ENCODE measurements around the gene NR6A1. TPM values are rescaled to one million over a fixed set of nuclear protein-coding genes. Genes with fewer than 3 reads are reported as not detected.

NR6A1 gene
- total and polyA plus RNA-seq, 2 of the 13 experiments (the other 11 are each of a cell fraction or from before 2014, with no cell fraction given): 28.1 to 31.5 TPM

GRCh38 chr9:124771021-124771866 is at the start of gene NR6A1 (continued):
- TF ChIP-seq ZXDC (CRISPR knock-in tag; IDR thresholded peaks at IDR 0.05): 0 out of 2 replicates have a peak, but pooled peaks have one; percentile 31
- TF ChIP-seq ARID2 (CRISPR knock-in tag; IDR thresholded peaks at IDR 0.05; ENCODE audit: borderline replicate concordance): no peak
- no peak; the same call in 1 of the 2 replicates for TF ChIP-seq ZNF547 (CRISPR knock-in tag; IDR thresholded peaks at IDR 0.05)
- no peak for TF ChIP-seq SAFB2 (CRISPR knock-in tag; IDR thresholded peaks at IDR 0.05; ENCODE audit: borderline replicate concordance, low read depth)
- TF ChIP-seq ZMYM2 (CRISPR knock-in tag; IDR thresholded peaks at IDR 0.05): no peak
- no peak for TF ChIP-seq ZNF841 (CRISPR knock-in tag; IDR thresholded peaks at IDR 0.05; ENCODE audit: borderline replicate concordance)
- TF ChIP-seq ZNF256 (CRISPR knock-in tag; conservative IDR thresholded peaks at IDR 0.05): no peak
- no peak for TF ChIP-seq ZBTB34 (CRISPR knock-in tag; IDR thresholded peaks at IDR 0.05)
- no peak for TF ChIP-seq KIAA2018 (CRISPR knock-in tag; IDR thresholded peaks at IDR 0.05; ENCODE audit: borderline replicate concordance)
- no peak for TF ChIP-seq ZNF335 (CRISPR knock-in tag; IDR thresholded peaks at IDR 0.05)
- no peak for TF ChIP-seq HOXA9 (CRISPR knock-in tag; IDR thresholded peaks at IDR 0.05; ENCODE audit: borderline replicate concordance)
- TF ChIP-seq NFYC (CRISPR knock-in tag; IDR thresholded peaks at IDR 0.05): peak; percentile 57
- TF ChIP-seq RAD51 (IDR thresholded peaks at IDR 0.05; ENCODE audit: borderline replicate concordance): peak; percentile 34; the same call in 1 of the 2 replicates
- no peak for TF ChIP-seq GTF3A (CRISPR knock-in tag; conservative IDR thresholded peaks at IDR 0.05)
- TF ChIP-seq RCOR2 (CRISPR knock-in tag; IDR thresholded peaks at IDR 0.05): no peak
- 0 out of 2 replicates have a peak, but pooled peaks have one; percentile 22 for TF ChIP-seq RNF2 (conservative IDR thresholded peaks at IDR 0.05; ENCODE audit: low read depth)
